Stomach (tissue), 19 donors: ENCODE data around the gene LIFR. TPM values are rescaled to one million over a fixed set of nuclear protein-coding genes. Genes with fewer than 3 reads are reported as not detected.
A peak's percentile ranks its signal among the peaks of the same experiment; 100 is the strongest.

Source experiments
- DNase-seq, 2 donors: peaks; one replicate each; pipeline versions ENCODE4 v3.0.0 to v3.0.0-alpha.2; 2013 to 2019
- H3K27ac ChIP-seq, 5 donors: fragments of 200-600 bp in 4 of 5; sonication (generic) in 4 of 5; one replicate each; pipeline ENCODE4 v1.5.1; 2013 to 2019; ENCODE audit warnings: mild to moderate bottlenecking in 1 of 5, moderate library complexity in 1 of 5
- H3K27me3 ChIP-seq, 3 donors: fragments of 200-600 bp; sonication (generic); one replicate each; pipeline ENCODE4 v1.5.1; 2017 to 2019; ENCODE audit warnings: mixed run types in 1 of 3
- H3K36me3 ChIP-seq, 4 donors: fragments of 200-600 bp; sonication (generic); 1 replicate in 3 of 4; 2 replicates in 1 of 4; pipeline ENCODE4 v1.5.1; 2016 to 2019
- H3K4me1 ChIP-seq, 4 donors: fragments of 200-600 bp; sonication (generic); one replicate each; pipeline ENCODE4 v1.5.1; 2016 to 2019
- H3K4me3 ChIP-seq, 4 donors: fragments of 200-600 bp; sonication (generic) in 3 of 4; one replicate each; pipeline ENCODE4 v1.5.1; 2016 to 2019; ENCODE audit warnings: mild to moderate bottlenecking in 1 of 4
- H3K9me3 ChIP-seq, 4 donors: fragments of 200-600 bp; sonication (generic); one replicate each; pipeline ENCODE4 v1.5.1; 2016 to 2019
- EP300 ChIP-seq: sonication (generic); formaldehyde crosslinking; IDR thresholded peaks from one replicate; pipeline ENCODE4 v1.6.1; 2017; ENCODE audit warnings: antibody characterized with exemption
- POLR2A ChIP-seq, 4 donors: fragments of 450-650 bp; IDR thresholded peaks; one replicate each; pipeline ENCODE4 v1.6.1; 2016; ENCODE audit warnings: antibody characterized with exemption in 4 of 4, control low read depth in 2 of 4, mild to moderate bottlenecking in 1 of 4, moderate library complexity in 1 of 4
- POLR2AphosphoS5 ChIP-seq, 3 donors: sonication (generic); formaldehyde crosslinking; IDR thresholded peaks; one replicate each; pipeline ENCODE4 v1.6.1; 2016; ENCODE audit warnings: antibody characterized with exemption in 3 of 3
- WGBS, 5 donors: extraction: QIAGEN DNeasy Blood & Tissue Kit in 3 of 5; methylation state at CpG; one replicate each; pipeline versions ENCODE4 v1.1.5 to v1.1.7; 2013 to 2018; 5-methylcytosine and 5-hydroxymethylcytosine counted together
- intact Hi-C: fragments of 100-400 bp; cut with DNase I; formaldehyde crosslinking; loops from one replicate; pipeline ENCODE4 v1.15.1; 2023; ENCODE audit warnings: low total_unique reads
- long read RNA-seq, 10 donors: transcript quantifications; one replicate each; lab custom pipeline, GENCODE V29; 2026
- polyA plus RNA-seq, 3 donors: library from polyadenylated mRNA; stranded (reverse); fragments of 200-250 nt; gene quantifications; one replicate each; pipeline ENCODE4 v1.2.3, GENCODE V29; 2013
- total RNA-seq, 5 donors: library from RNA; depleted of rRNA; stranded (reverse); fragments of >200 nt; gene quantifications; one replicate each; pipeline versions ENCODE4 v1.1.0 to v1.2.3, GENCODE V29; 2014 to 2016
- TF ChIP-seq, protein P1 (sequence below), 7 experiments: fragments of 450-650 bp in 4 of 7; fragments of 200-600 bp in 3 of 7; sonication (generic) in 3 of 7; IDR thresholded peaks; one replicate each; pipeline ENCODE4 v1.5.1; 2016 to 2019; ENCODE audit warnings: antibody characterized with exemption in 7 of 7, control low read depth in 2 of 7, mild to moderate bottlenecking in 1 of 7
- donor health status: healthy with polysubstance abuse.
- donor health status: Bipolar disorder and iron deficiency.
- donor health status: healthy.

Gene LIFR, protein sequence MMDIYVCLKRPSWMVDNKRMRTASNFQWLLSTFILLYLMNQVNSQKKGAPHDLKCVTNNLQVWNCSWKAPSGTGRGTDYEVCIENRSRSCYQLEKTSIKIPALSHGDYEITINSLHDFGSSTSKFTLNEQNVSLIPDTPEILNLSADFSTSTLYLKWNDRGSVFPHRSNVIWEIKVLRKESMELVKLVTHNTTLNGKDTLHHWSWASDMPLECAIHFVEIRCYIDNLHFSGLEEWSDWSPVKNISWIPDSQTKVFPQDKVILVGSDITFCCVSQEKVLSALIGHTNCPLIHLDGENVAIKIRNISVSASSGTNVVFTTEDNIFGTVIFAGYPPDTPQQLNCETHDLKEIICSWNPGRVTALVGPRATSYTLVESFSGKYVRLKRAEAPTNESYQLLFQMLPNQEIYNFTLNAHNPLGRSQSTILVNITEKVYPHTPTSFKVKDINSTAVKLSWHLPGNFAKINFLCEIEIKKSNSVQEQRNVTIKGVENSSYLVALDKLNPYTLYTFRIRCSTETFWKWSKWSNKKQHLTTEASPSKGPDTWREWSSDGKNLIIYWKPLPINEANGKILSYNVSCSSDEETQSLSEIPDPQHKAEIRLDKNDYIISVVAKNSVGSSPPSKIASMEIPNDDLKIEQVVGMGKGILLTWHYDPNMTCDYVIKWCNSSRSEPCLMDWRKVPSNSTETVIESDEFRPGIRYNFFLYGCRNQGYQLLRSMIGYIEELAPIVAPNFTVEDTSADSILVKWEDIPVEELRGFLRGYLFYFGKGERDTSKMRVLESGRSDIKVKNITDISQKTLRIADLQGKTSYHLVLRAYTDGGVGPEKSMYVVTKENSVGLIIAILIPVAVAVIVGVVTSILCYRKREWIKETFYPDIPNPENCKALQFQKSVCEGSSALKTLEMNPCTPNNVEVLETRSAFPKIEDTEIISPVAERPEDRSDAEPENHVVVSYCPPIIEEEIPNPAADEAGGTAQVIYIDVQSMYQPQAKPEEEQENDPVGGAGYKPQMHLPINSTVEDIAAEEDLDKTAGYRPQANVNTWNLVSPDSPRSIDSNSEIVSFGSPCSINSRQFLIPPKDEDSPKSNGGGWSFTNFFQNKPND
- 100 to 1,000 TPM in 2 of 5 donors, 10 to 100 TPM in 3; 15.2 to 259 (median 86.2) TPM for total RNA-seq
- polyA plus RNA-seq: 1 to 10 TPM; 6.2 to 7.7 (median 6.6) TPM
- long read RNA-seq, donor 1: 0 reads
- long read RNA-seq, donor 2, full-length matches to known transcripts: 4 of 4 reads
- long read RNA-seq, donor 2, partial matches to known transcripts: 0 of 4 reads
- long read RNA-seq, donor 2, other reads (novel, unspliced or antisense): 0 of 4 reads
- long read RNA-seq, donor 3, partial matches to known transcripts: 0 of 1 reads
- long read RNA-seq, donor 3, other reads (novel, unspliced or antisense): 0 of 1 reads
- long read RNA-seq, donor 4: 0 reads
- long read RNA-seq, donor 5, full-length matches to known transcripts: 3 of 3 reads
- long read RNA-seq, donor 5, partial matches to known transcripts: 0 of 3 reads
- long read RNA-seq, donor 5, other reads (novel, unspliced or antisense): 0 of 3 reads
- long read RNA-seq, donor 6, full-length matches to known transcripts: 6 of 6 reads
- long read RNA-seq, donor 6, partial matches to known transcripts: 0 of 6 reads
- long read RNA-seq, donor 6, other reads (novel, unspliced or antisense): 0 of 6 reads
- long read RNA-seq, donor 7: 0 reads
- long read RNA-seq, donor 8, full-length matches to known transcripts: 2 of 2 reads
- long read RNA-seq, donor 8, partial matches to known transcripts: 0 of 2 reads
- long read RNA-seq, donor 8, other reads (novel, unspliced or antisense): 0 of 2 reads
- long read RNA-seq, donor 9: 0 reads
- long read RNA-seq, donor 10: 0 reads

DNA sequence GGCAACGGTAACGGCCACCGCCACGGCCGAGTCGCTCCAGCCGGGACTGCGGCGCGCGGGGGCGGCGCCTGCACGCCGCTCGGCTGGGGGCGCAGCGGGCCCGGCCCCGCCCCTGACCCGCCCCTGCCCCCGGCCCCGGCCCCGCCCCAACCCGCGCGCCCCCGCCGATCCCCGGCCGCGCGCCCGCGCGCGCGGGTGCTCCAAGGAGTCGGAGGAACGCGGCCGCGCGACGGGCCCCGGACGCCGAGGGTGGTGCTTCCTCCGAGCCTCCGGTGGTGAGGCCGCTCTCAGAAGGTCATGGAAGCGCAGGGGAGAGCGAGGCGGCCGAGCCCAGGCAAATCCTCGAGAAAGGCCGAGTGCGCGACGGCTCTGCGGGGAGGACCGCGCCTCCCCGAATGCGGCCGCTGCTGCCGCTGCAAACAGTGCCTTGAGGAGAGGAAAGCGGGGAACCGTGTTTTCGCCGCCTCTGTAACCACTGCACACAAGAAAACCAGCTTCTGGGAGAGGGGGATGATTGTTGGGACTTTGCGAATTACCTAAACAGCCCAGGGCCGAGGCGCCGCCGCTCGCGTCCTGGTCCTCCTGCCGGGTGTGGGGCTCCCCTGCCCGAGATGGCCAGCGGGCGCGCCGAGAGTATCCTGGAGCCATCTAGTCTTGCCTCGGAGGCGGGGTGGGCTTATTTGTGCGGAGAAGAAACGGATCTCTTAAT is at the start of gene LIFR:
LIFR (minus strand) TSS at position 48 of the 709 bp plus-strand sequence. CDS start 25,999 bp downstream, outside the sequence.
- DNase-seq: peak; percentile 86 to 93
- Histone ChIP-seq H3K9me3 (no peaks in the 10 kb centered on the region), H3K4me3 (peak within 1 kb of the TSS; percentile 69 to 92 (median 88)), H3K27ac (peak within 1 kb of the TSS; percentile 95 to 97 (median 96)), H3K36me3 (no peaks in the 10 kb centered on the region), H3K27me3 (peaks cover 0 to 16% (median 3%) of the 10 kb centered on the region in 3 donors), H3K4me1 (peaks cover 0 to 64% (median 33%) of the 10 kb centered on the region in 4 donors)
- 0 to 2% (median 1%) methylated on average over 32 to 88 of the region's 88 CpGs for WGBS, 5 donors
- TF ChIP-seq, protein P1, sequence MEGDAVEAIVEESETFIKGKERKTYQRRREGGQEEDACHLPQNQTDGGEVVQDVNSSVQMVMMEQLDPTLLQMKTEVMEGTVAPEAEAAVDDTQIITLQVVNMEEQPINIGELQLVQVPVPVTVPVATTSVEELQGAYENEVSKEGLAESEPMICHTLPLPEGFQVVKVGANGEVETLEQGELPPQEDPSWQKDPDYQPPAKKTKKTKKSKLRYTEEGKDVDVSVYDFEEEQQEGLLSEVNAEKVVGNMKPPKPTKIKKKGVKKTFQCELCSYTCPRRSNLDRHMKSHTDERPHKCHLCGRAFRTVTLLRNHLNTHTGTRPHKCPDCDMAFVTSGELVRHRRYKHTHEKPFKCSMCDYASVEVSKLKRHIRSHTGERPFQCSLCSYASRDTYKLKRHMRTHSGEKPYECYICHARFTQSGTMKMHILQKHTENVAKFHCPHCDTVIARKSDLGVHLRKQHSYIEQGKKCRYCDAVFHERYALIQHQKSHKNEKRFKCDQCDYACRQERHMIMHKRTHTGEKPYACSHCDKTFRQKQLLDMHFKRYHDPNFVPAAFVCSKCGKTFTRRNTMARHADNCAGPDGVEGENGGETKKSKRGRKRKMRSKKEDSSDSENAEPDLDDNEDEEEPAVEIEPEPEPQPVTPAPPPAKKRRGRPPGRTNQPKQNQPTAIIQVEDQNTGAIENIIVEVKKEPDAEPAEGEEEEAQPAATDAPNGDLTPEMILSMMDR (IDR thresholded peaks at IDR 0.05): no peak
- peak in 1 of 4 donors; percentile 53 for TF ChIP-seq POLR2A (IDR thresholded peaks at IDR 0.05)
- no peak for TF ChIP-seq EP300
- TF ChIP-seq POLR2AphosphoS5 (IDR thresholded peaks at IDR 0.05): peak; percentile 40 to 89 (median 64)
- intact Hi-C loops: no loop called here

DNA sequence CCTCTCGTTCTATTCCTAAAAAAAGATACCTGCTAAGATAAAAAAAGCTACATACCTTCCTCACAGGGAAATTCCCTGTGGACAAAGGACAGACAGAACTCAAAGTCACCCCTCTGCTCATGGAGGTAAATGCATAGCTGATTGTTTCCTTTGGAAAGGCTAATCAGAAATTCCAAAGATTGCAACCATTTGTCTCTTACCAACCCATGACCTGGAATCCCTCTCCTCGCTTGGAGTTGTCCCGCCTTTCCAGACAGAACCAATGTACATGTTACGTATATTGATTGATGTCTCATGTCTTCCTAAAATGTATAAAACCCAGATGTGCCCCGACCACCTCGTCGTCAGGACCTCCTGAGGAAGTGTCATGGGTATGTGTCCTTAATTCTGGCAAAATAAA is 49.2 kb upstream of the LIFR start:
- H3K36me3 ChIP-seq: no peaks in the 10 kb centered on the region
- peaks cover 17 to 59% (median 43%) of the 10 kb centered on the region in 4 donors for H3K4me1 ChIP-seq
- no peaks in the 10 kb centered on the region for H3K27me3 ChIP-seq
- H3K27ac ChIP-seq: peak overlapping the region in 3 of 5 donors; percentile 46 to 74 (median 48)
- no peak for TF ChIP-seq POLR2AphosphoS5 (IDR thresholded peaks at IDR 0.05)
- no peak overlapping the region for H3K4me3 ChIP-seq
- no peak for DNase-seq
- 78 to 87% (median 81%) methylated on average over 7 of the region's 7 CpGs for WGBS, 5 donors
- no peaks in the 10 kb centered on the region for H3K9me3 ChIP-seq
- intact Hi-C loops: no loop called here

DNA sequence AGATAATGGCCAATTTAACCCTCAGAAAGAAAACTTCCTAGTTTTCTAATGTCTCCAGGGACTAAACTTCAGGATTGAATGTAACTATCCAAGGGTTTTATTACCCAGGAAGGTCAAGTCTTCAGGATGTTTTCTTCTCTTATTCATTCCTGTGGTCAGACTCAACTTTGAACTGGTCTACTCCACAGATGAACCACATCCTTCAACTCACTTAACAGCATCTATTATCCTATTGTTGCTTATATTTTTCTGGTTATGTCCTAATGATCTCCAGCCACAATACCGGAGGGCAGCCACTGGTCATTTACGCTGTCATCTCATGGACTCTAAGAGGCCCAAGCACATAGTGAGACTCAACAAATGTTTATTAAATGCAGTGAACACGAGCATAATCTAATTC is 47.2 kb upstream of the LIFR start:
- no peak for DNase-seq
- Histone ChIP-seq H3K36me3 (no peaks in the 10 kb centered on the region), H3K4me1 (peaks cover 22 to 61% (median 42%) of the 10 kb centered on the region in 4 donors), H3K4me3 (no peak overlapping the region), H3K27ac (no peak overlapping the region), H3K27me3 (no peaks in the 10 kb centered on the region), H3K9me3 (no peaks in the 10 kb centered on the region)
- intact Hi-C loops: no loop called here
- WGBS, 5 donors: 70 to 77% (median 73%) methylated on average over 3 of the region's 3 CpGs
- TF ChIP-seq POLR2AphosphoS5 (IDR thresholded peaks at IDR 0.05): no peak
- no peak for TF ChIP-seq POLR2A (IDR thresholded peaks at IDR 0.05)
- TF ChIP-seq, protein P1 (IDR thresholded peaks at IDR 0.05): no peak
- no peak for TF ChIP-seq EP300
